ENCODE measurements around the gene LCK.

Gene LCK

GRCh38 chr1:32330558-32331151, 79.6 kb downstream of the LCK start:
- no peak for DNase-seq

GRCh38 chr1:32331549-32331948, 80.5 kb downstream of the LCK start:
- DNase-seq = no peak

GRCh38 chr1:32332290-32333079, 81.4 kb downstream of the LCK start:
- no peak for DNase-seq

GRCh38 chr1:32333251-32333963, 82.3 kb downstream of the LCK start:
- no peak for DNase-seq

GRCh38 chr1:32334274-32334861, 83.3 kb downstream of the LCK start:
- no peak for DNase-seq

- peak; percentile 72 for DNase-seq
Measured at GRCh38 chr1:32334864-32335534, 83.9 kb downstream of the LCK start.

- no peak for DNase-seq
Measured at GRCh38 chr1:32335535-32335789, 84.4 kb downstream of the LCK start.

Measured in hematopoietic multipotent progenitor cell treated with erythropoietin and hydrocortisone succinate and interleukin-3 and kit ligand, for 6 days (in vitro differentiated cells).